GM23338 (cell line): ENCODE measurements around the gene FZD2.
A peak's percentile ranks its signal among the peaks of the same experiment; 100 is the strongest.

ENCODE experiments used
- CREB1 ChIP-seq: fragments of 250-450 bp; sonication (Bioruptor Pico); IDR thresholded peaks from 2 replicates; pipeline ENCODE4 v1.5.0; 2020; ENCODE audit warnings: low read depth, mild to moderate bottlenecking, moderate library complexity
- EZH2phosphoT487 ChIP-seq: fragments of 200-600 bp; sonication (generic); IDR thresholded peaks from one replicate; pipeline ENCODE4 v1.8.1; 2018; ENCODE audit warnings: antibody characterized with exemption; ENCODE audit not compliant: unreplicated experiment
- JUNB ChIP-seq: IDR thresholded peaks from one replicate; pipeline ENCODE4 v1.6.1; 2016; ENCODE audit warnings: antibody characterized with exemption; ENCODE audit not compliant: unreplicated experiment
- POLR2AphosphoS5 ChIP-seq: IDR thresholded peaks from 2 replicates; pipeline ENCODE4 v1.6.1; 2016; ENCODE audit warnings: antibody characterized with exemption, low read depth
- ZNF331 ChIP-seq: fragments of 250-450 bp; sonication (Bioruptor Pico); IDR thresholded peaks from 2 replicates; pipeline ENCODE4 v1.5.0; 2020; ENCODE audit warnings: low read depth, mild to moderate bottlenecking, moderate library complexity
- TF ChIP-seq, protein P1 (sequence below), 2 experiments: fragments of 200-600 bp in 1 of 2; sonication (generic) in 1 of 2; conservative IDR thresholded peaks; 2 replicates each; pipeline versions ENCODE4 v1.5.1 to v1.6.1; 2016 to 2017; ENCODE audit warnings: antibody characterized with exemption in 2 of 2, low read depth in 2 of 2, mild to moderate bottlenecking in 2 of 2, moderate library complexity in 1 of 2
- TF ChIP-seq, protein P2 (sequence below): IDR thresholded peaks from one replicate; pipeline ENCODE4 v1.6.1; 2018; ENCODE audit warnings: antibody characterized with exemption; ENCODE audit not compliant: unreplicated experiment

DNA sequence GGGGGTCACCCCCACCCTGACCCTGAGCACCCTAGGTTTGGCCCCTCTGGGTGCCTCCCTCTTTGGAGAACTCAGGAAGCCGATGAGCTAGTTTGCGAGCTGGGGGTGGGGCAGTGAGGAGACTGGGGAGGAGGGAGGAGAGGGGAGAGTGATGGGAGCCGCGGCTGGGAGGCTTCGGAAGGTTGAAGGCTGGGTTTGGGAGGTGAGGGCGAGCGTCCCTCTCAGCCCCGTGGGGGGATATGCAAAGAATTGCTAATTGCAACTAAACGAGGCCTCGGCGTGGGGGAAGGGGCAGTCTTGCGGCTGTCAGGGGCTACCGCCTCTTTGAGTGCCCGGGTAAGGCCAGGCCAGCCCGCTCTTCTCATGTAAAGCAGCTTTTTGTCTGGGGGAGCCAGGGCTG lies 17.6 kb upstream of the FZD2 start:
- TF ChIP-seq, protein P1, sequence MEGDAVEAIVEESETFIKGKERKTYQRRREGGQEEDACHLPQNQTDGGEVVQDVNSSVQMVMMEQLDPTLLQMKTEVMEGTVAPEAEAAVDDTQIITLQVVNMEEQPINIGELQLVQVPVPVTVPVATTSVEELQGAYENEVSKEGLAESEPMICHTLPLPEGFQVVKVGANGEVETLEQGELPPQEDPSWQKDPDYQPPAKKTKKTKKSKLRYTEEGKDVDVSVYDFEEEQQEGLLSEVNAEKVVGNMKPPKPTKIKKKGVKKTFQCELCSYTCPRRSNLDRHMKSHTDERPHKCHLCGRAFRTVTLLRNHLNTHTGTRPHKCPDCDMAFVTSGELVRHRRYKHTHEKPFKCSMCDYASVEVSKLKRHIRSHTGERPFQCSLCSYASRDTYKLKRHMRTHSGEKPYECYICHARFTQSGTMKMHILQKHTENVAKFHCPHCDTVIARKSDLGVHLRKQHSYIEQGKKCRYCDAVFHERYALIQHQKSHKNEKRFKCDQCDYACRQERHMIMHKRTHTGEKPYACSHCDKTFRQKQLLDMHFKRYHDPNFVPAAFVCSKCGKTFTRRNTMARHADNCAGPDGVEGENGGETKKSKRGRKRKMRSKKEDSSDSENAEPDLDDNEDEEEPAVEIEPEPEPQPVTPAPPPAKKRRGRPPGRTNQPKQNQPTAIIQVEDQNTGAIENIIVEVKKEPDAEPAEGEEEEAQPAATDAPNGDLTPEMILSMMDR (conservative IDR thresholded peaks at IDR 0.05; ENCODE audit: low read depth in 2 of 2) = no peak
- TF ChIP-seq EZH2phosphoT487 (no peak), JUNB (no peak), POLR2AphosphoS5 (peak; percentile 62), ZNF331 (no peak), CREB1 (CRISPR knock-in tag) (peak; percentile 33; the same call in 1 of the 2 replicates)
- TF ChIP-seq, protein P2, sequence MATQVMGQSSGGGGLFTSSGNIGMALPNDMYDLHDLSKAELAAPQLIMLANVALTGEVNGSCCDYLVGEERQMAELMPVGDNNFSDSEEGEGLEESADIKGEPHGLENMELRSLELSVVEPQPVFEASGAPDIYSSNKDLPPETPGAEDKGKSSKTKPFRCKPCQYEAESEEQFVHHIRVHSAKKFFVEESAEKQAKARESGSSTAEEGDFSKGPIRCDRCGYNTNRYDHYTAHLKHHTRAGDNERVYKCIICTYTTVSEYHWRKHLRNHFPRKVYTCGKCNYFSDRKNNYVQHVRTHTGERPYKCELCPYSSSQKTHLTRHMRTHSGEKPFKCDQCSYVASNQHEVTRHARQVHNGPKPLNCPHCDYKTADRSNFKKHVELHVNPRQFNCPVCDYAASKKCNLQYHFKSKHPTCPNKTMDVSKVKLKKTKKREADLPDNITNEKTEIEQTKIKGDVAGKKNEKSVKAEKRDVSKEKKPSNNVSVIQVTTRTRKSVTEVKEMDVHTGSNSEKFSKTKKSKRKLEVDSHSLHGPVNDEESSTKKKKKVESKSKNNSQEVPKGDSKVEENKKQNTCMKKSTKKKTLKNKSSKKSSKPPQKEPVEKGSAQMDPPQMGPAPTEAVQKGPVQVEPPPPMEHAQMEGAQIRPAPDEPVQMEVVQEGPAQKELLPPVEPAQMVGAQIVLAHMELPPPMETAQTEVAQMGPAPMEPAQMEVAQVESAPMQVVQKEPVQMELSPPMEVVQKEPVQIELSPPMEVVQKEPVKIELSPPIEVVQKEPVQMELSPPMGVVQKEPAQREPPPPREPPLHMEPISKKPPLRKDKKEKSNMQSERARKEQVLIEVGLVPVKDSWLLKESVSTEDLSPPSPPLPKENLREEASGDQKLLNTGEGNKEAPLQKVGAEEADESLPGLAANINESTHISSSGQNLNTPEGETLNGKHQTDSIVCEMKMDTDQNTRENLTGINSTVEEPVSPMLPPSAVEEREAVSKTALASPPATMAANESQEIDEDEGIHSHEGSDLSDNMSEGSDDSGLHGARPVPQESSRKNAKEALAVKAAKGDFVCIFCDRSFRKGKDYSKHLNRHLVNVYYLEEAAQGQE = no peak
